Sigmoid colon (tissue), 3 donors: ENCODE results near the gene EHBP1L1.

Source experiments
- CTCF ChIP-seq, 4 experiments: fragments of 450-650 bp in 3 of 4; fragments of 200-600 bp in 1 of 4; IDR thresholded peaks; one replicate each; pipeline ENCODE4 v1.5.1; 2016 to 2019; ENCODE audit warnings: antibody characterized with exemption in 4 of 4, mild to moderate bottlenecking in 3 of 4, moderate library complexity in 2 of 4
- POLR2A ChIP-seq, 2 donors: fragments of 450-650 bp; IDR thresholded peaks; one replicate each; pipeline ENCODE4 v1.6.1; 2016; ENCODE audit warnings: antibody characterized with exemption in 2 of 2, mild to moderate bottlenecking in 2 of 2, moderate library complexity in 2 of 2

GRCh38 chr11:65556470-65557279 lies 19.2 kb upstream of the EHBP1L1 start:
- TF ChIP-seq CTCF (IDR thresholded peaks at IDR 0.05) = no peak
- no peak for TF ChIP-seq POLR2A (IDR thresholded peaks at IDR 0.05)
